ENCODE results near the gene COPS7A. TPM values are rescaled to one million over a fixed set of nuclear protein-coding genes. Genes with fewer than 3 reads are reported as not detected.
"Not testable (repeated sequence)": the region's sequence is repeated elsewhere in the genome, so short reads cannot be mapped to it uniquely, and the experiment has no call there.

The COPS7A gene
- polyA plus RNA-seq, 1 experiment, result 200 TPM

DNA sequence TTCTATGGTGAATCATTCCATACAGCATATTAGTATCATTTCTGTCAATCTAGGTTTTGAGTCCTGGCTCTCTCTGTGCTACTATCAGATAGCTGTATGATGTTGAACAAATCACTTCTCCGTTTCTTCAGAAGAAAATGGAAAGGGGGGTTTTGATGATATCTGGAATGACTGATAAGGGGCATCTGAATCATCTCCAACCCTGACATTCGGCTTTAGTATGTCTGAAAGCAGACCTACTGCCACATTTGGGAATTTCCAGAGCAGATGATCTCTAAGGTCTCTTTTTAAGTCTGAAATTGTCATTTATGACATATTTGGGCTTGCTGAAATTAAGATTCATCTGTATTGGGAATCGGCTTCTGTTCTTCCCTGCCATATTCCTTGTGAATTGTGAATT lies 19.0 kb downstream of the COPS7A start:
- TF ChIP-seq, protein P1, sequence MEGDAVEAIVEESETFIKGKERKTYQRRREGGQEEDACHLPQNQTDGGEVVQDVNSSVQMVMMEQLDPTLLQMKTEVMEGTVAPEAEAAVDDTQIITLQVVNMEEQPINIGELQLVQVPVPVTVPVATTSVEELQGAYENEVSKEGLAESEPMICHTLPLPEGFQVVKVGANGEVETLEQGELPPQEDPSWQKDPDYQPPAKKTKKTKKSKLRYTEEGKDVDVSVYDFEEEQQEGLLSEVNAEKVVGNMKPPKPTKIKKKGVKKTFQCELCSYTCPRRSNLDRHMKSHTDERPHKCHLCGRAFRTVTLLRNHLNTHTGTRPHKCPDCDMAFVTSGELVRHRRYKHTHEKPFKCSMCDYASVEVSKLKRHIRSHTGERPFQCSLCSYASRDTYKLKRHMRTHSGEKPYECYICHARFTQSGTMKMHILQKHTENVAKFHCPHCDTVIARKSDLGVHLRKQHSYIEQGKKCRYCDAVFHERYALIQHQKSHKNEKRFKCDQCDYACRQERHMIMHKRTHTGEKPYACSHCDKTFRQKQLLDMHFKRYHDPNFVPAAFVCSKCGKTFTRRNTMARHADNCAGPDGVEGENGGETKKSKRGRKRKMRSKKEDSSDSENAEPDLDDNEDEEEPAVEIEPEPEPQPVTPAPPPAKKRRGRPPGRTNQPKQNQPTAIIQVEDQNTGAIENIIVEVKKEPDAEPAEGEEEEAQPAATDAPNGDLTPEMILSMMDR (IDR thresholded peaks at IDR 0.05; ENCODE audit: insufficient read depth, low read depth, low read length), result no peak
- Histone ChIP-seq H3K27me3 (ENCODE audit: control insufficient read depth, insufficient read depth, low read length) (no peaks in the 10 kb centered on the region), H3K4me3 (ENCODE audit: low read depth, low read length) (no peak overlapping the region), H3K36me3 (ENCODE audit: control insufficient read depth, insufficient read depth, low read length) (peaks cover 12% of the 10 kb centered on the region)
- no peak for DNase-seq (ENCODE audit: low read depth)
- POLR2A ChIA-PET, result no interaction called here
- CTCF ChIA-PET, result interaction anchor here (3.7 kb wide), 1 partner anchor 10 kb away, joined by 23 read pairs; the partner anchor contains the start of gene MLF2

DNA sequence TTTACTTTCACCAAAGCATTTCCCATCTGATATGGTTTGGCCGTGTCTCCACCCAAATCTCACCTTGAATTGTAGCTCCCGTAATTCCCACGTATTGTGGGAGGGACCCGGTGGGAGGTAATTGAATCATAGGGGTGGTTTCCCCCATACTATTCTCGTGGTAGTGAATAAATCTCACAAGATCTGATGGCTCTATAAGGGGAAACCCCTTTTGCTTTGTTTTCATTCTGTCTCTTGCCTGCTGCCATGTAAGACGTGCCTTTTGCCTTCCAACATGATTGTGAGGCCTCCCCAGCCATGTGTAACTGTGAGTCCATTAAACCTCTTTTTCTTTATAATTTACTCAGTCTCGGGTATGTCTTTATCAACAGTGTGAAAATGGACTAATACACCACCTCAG lies 19.5 kb downstream of the COPS7A start:
- H3K27me3 ChIP-seq (ENCODE audit: control insufficient read depth, insufficient read depth, low read length); DNase-seq (ENCODE audit: low read depth); POLR2A ChIA-PET; H3K4me3 ChIP-seq (ENCODE audit: low read depth, low read length): not testable (repeated sequence)
- H3K36me3 ChIP-seq (ENCODE audit: control insufficient read depth, insufficient read depth, low read length), result peaks cover 16% of the 10 kb centered on the region
- CTCF ChIA-PET, result interaction anchor here (3.7 kb wide), 1 partner anchor 10 kb away, joined by 23 read pairs; the partner anchor contains the start of gene MLF2

DNA sequence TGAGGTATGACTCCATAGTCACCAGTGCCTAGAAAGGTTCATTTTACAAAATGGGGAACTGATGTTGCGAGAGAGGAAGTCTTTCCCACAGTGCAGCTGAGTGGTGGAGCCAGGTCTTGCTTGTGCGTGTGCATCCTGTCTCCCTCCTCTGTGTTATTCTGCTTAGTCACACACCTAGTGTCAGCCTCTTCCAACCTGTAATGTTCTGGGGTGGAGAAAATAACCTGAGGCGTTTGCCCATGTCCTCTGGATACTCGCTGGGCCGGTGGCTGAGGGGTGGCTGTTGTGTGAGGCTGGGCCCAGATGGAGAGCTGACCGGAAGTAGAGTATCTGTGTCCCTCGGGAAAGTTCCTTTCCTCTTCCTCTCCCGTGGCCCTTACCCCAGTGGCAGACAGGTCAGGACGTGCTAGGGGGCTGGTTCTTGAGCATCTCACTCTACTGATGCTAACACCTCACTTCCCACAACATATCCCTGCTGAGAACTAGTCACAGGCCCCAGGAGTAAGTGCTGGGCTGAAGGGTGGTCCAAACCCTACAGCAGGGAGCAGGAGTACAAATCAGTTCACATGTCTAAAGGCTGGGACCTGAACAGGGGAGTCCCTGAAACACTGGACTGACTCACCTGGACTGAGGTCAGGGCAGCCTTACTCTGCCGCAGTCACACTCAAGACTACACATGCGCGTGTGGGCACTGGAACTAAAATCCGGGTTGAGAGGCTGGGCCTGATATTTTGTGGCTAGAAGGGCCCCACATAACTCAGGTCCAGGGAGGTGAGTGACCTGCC lies 22.1 kb downstream of the COPS7A start:
- H3K27me3 ChIP-seq (ENCODE audit: control insufficient read depth, insufficient read depth, low read length), result no peaks in the 10 kb centered on the region
- peaks cover 37% of the 10 kb centered on the region for H3K36me3 ChIP-seq (ENCODE audit: control insufficient read depth, insufficient read depth, low read length)
- ChIA-PET POLR2A (no interaction called here), CTCF (interaction anchor here (1.5 to 3.7 kb wide), 2 partner anchors 7 to 33 kb away, joined by 3 to 23 read pairs; partner anchors contain the start of gene MLF2)
- DNase-seq (ENCODE audit: low read depth), result no peak
- TF ChIP-seq, protein P1 (IDR thresholded peaks at IDR 0.05; ENCODE audit: insufficient read depth, low read depth, low read length), result no peak
- H3K4me3 ChIP-seq (ENCODE audit: low read depth, low read length), result no peak overlapping the region

DNA sequence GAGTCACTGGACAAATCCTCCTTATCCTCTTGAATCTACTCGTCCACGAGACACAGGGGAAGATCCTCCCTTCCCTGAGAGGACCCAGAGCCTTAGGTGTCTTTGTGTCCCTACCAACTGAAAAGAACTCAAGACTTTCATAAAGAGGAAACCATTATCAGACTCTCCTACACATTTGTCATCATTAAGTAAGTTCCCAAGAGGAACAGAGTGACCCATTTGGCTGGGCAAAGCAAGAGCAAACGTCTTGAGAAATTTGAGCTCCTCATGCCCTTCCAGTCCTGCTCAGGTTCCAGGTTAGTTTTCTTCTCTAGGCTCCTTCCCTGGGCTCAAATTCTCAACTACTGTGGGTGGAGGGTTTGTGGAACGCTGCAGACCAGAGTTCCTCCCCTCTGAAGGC lies 23.4 kb downstream of the COPS7A start:
- DNase-seq (ENCODE audit: low read depth), result no peak
- Histone ChIP-seq H3K36me3 (ENCODE audit: control insufficient read depth, insufficient read depth, low read length) (peaks cover 44% of the 10 kb centered on the region), H3K27me3 (ENCODE audit: control insufficient read depth, insufficient read depth, low read length) (no peaks in the 10 kb centered on the region), H3K4me3 (ENCODE audit: low read depth, low read length) (no peak overlapping the region)
- CTCF ChIA-PET, result interaction anchor here (0.8 to 1.5 kb wide), 3 partner anchors 19 to 101 kb away, joined by 3 to 4 read pairs (median 3); partner anchors contain the start of gene PTMS
- TF ChIP-seq, protein P1 (IDR thresholded peaks at IDR 0.05; ENCODE audit: insufficient read depth, low read depth, low read length), result no peak
- POLR2A ChIA-PET, result interaction anchor here (0.9 kb wide), 1 partner anchor 134 kb away, joined by 3 read pairs; no protein-coding TSS in a partner anchor

- no peak for DNase-seq (ENCODE audit: low read depth)
- TF ChIP-seq, protein P1 (IDR thresholded peaks at IDR 0.05; ENCODE audit: insufficient read depth, low read depth, low read length), result no peak
- Histone ChIP-seq H3K27me3 (ENCODE audit: control insufficient read depth, insufficient read depth, low read length) (no peaks in the 10 kb centered on the region), H3K36me3 (ENCODE audit: control insufficient read depth, insufficient read depth, low read length) (peaks cover 44% of the 10 kb centered on the region), H3K4me3 (ENCODE audit: low read depth, low read length) (no peak overlapping the region)
- ChIA-PET CTCF (interaction anchor here (1.1 kb wide), 1 partner anchor 30 kb away, joined by 3 read pairs; no protein-coding TSS in a partner anchor), POLR2A (no interaction called here)
Observed at GRCh38 chr12:6748761-6749160, 24.9 kb downstream of the COPS7A start.
